ENCODE results near the gene ORAI2. TPM values are rescaled to one million over a fixed set of nuclear protein-coding genes. Genes with fewer than 3 reads are reported as not detected.

Gene ORAI2
- total and polyA plus RNA-seq, 2 of the 8 experiments (the other 6 are each of a cell fraction or from before 2014, with no cell fraction given) = 20.7 to 35.2 TPM

DNA sequence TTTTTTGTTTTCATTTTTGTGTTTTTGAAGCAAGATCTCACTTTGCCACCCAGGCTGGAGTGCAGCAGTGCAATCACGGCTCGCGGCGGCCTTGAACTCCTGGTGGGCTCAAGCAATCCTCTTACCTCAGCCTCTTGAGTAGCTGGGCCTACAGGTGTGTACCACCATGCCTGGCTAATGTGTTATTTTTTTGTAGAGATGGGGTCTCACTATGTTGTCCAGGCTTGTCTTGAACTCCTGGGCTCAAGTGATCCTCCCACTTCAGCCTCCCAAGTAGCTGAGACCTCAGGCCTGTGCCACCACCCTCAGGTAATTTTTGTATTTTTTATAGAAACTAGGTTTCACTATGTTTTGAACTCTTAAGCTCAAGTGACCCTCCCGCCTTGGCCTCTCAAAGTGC lies 22.5 kb upstream of the ORAI2 start:
- Histone ChIP-seq H4K8ac (ENCODE audit: extremely low read depth, insufficient read depth, low read length) (no peak overlapping the region), H4K5ac (ENCODE audit: insufficient read length, low read depth, low read length) (no peak overlapping the region), H3K4me1 (replicated peaks in 1 of 4; ENCODE audit: control insufficient read depth in 3 of 4, insufficient read depth in 4 of 4, low read length in 3 of 4) (no peaks in the 10 kb centered on the region), H3K4me3 (ENCODE audit: extremely low read depth in 1 of 4, insufficient read depth in 2 of 4, low read depth in 3 of 4, low read length in 4 of 4) (no peak overlapping the region), H2BK15ac (ENCODE audit: low read length) (no peak overlapping the region), H4K91ac (replicated peaks; ENCODE audit: insufficient read length, low read length) (no peak overlapping the region), H3K4me2 (ENCODE audit: insufficient read depth in 1 of 2, low read depth in 2 of 2, low read length in 2 of 2) (no peak overlapping the region), H4K20me1 (replicated peaks in 1 of 2; ENCODE audit: control insufficient read depth in 1 of 2, insufficient read depth in 2 of 2, low read length in 2 of 2) (peaks cover 0 to 10% of the 10 kb centered on the region in 2 experiments), H3K23me2 (ENCODE audit: low read depth, low read length) (no peaks in the 10 kb centered on the region), H2BK12ac (ENCODE audit: low read depth, low read length) (no peak overlapping the region), H2AFZ (ENCODE audit: low read length) (no peak overlapping the region), H3K79me2 (ENCODE audit: control insufficient read depth in 1 of 2, insufficient read depth in 2 of 2, low read length in 2 of 2) (no peaks in the 10 kb centered on the region; a peak in 1 of 4 replicates), H3K18ac (ENCODE audit: extremely low read depth, low read length) (no peak overlapping the region), H2BK20ac (ENCODE audit: low read length) (no peak overlapping the region), H3K79me1 (ENCODE audit: low read depth, low read length) (no peaks in the 10 kb centered on the region; the same call in none of the 2 replicates), H3K9ac (replicated peaks in 1 of 4; ENCODE audit: extremely low read depth in 1 of 4, low read depth in 3 of 4, low read length in 3 of 4) (no peak overlapping the region; a peak in 1 of 7 replicates), H2AK5ac (ENCODE audit: low read depth, low read length) (no peak overlapping the region), H3K36me3 (ENCODE audit: control insufficient read depth in 2 of 4, insufficient read depth in 4 of 4, low read length in 3 of 4) (peaks cover 19 to 52% (median 39%) of the 10 kb centered on the region in 4 experiments), H3K14ac (ENCODE audit: insufficient read length) (no peak overlapping the region), H3K9me3 (ENCODE audit: insufficient read depth in 2 of 2, low read depth in 1 of 2, low read length in 1 of 2) (peaks cover 0 to 3% of the 10 kb centered on the region in 2 experiments; a peak in 1 of 4 replicates), H2BK120ac (replicated peaks; ENCODE audit: low read depth, low read length) (no peak overlapping the region), H3K27ac (ENCODE audit: low read depth, low read length) (no peak overlapping the region), H3K27me3 (replicated peaks in 1 of 4; ENCODE audit: control insufficient read depth in 3 of 4, extremely low read depth in 1 of 4, insufficient read depth in 3 of 4, low read length in 3 of 4) (no peaks in the 10 kb centered on the region), H3K4ac (replicated peaks; ENCODE audit: insufficient read length, low read depth, low read length) (no peak overlapping the region), H3K23ac (ENCODE audit: insufficient read length) (no peak overlapping the region), H3K56ac (replicated peaks; ENCODE audit: insufficient read length, low read depth, low read length) (no peak overlapping the region), H2BK5ac (ENCODE audit: low read depth, low read length) (no peak overlapping the region)
- POLR2A ChIA-PET (ENCODE audit: partially characterized antibody) = interaction anchor here (2.5 kb wide), 1 partner anchor 14 kb away, joined by 14 read pairs; the partner anchor contains the start of gene PRKRIP1
- no peak for FAIRE-seq
- no peak for DNase-seq (ENCODE audit: low read depth in 1 of 2, low spot score in 2 of 2)
- CTCF ChIA-PET (ENCODE audit: partially characterized antibody) = interaction anchor here (0.8 to 2.7 kb wide), 7 partner anchors 13 to 109 kb away, joined by 3 to 9 read pairs (median 6); partner anchors contain the start of genes ALKBH4 and LRWD1
- 97% methylated on average over 5 of the region's 5 CpGs; no CpG with 5 or more reads in 1 of the 2 experiments for WGBS, 2 experiments (ENCODE audit: extremely low coverage in 1 of 2, insufficient coverage in 1 of 2, insufficient read length in 1 of 2, insufficient replicate concordance in 2 of 2, low coverage in 1 of 2, low lambda C conversion rate in 2 of 2, missing lambda C conversion rate in 1 of 2)
- no peak for TF ChIP-seq KDM5A (IDR thresholded peaks at IDR 0.05; ENCODE audit: low read length)
- TF ChIP-seq KDM4A (IDR thresholded peaks at IDR 0.05; ENCODE audit: low read depth, low read length, severe bottlenecking) = no peak
- no peak for TF ChIP-seq ATF2 (IDR thresholded peaks at IDR 0.05; ENCODE audit: low read length)
- no peak for TF ChIP-seq POLR2A (IDR thresholded peaks at IDR 0.05; ENCODE audit: control extremely low read depth in 1 of 2, low read depth in 2 of 2, low read length in 2 of 2)
- TF ChIP-seq HDAC2 (IDR thresholded peaks at IDR 0.05; ENCODE audit: borderline replicate concordance in 1 of 2, low read depth in 2 of 2, low read length in 2 of 2) = no peak
- no peak for TF ChIP-seq BACH1 (IDR thresholded peaks at IDR 0.05; ENCODE audit: low read length)
- no peak for TF ChIP-seq POU5F1 (IDR thresholded peaks at IDR 0.05; ENCODE audit: low read depth, low read length)
- TF ChIP-seq SP2 (IDR thresholded peaks at IDR 0.05; ENCODE audit: low read length) = no peak
- TF ChIP-seq GTF2F1 (IDR thresholded peaks at IDR 0.05; ENCODE audit: borderline replicate concordance, low read depth, low read length) = no peak
